SIG-M5 (cell line): Measurements from ENCODE around the gene LAMA3.
"Not testable (repeated sequence)": the region's sequence is repeated elsewhere in the genome, so short reads cannot be mapped to it uniquely, and the experiment has no call there.

ENCODE experiments used
- DNase-seq: peaks from one replicate; lab custom pipeline; 2025; lab: John Stamatoyannopoulos, UW

The LAMA3 gene

DNA sequence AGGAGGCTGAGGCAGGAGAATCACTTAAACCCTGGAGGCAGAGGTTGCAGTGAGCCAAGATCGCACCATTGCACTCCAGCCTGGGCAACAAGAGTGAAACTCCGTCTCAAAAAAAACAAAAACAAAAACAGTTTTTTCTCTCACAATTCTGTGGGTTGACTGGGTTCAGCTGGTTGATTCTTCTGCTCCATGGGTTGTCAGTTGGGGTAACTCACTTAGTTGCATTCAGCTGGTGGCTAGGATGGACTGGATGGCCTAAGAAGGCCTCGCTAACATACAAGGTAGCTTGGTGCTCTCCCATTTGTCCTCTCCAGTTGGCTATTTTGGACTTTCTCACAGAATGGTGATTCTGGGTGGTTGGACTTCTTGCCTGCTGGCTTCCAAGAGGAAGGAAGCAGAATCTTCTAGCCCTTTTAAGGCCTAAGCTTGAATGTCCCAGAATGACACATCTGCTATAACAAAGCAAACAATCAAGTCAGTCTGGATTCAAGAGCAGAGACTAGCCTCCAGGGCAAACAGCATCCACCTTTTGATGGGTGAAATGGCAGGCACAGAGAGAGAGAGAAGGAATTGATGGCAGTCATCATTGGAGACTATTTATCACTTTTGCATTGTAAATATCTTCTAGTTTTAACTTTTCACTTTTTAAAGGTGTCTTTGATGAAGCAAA lies 17.9 kb downstream of the LAMA3 start:
- no peak for DNase-seq

DNA sequence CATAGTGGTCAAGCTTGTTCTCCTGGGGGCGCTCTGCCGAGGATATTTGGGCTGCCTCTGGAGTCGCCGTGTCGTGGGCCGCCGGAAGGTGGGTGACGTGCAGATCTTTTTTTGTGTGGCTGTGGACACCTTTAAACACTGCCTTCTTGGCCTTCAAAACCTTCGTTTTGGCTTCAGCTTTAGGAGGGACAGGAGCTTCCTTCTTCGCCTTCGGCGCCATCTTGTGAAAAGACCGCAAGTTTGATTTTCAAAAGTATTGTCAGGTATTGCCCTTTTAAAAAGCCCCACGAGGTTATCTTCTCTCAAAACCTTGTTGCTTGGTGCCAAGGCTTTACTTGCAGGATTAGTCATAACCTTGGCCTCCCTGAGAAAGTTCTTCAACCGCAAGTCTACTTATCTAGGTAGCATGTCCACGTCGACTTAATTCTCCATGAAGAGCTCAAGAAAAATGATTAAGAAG lies 20.8 kb downstream of the LAMA3 start:
- no peak for DNase-seq

DNA sequence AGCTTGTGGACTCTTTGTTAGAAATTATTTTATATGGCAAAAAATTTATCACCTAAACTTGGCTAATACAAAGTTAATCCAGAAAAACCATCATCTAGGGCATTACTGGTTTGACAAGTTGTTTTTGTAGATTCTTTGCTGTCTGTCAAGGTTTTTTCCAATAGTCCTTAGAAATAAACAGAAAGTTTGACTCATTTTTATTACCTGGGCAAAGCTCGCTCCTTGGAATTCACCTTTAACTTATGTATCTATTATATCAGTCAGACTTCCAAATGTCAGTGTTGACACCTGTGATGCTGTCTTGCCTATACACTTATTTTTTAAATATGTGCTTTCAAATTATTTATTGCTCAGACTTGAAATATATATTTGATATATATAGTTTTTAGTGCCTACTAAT lies 21.7 kb downstream of the LAMA3 start:
- DNase-seq: no peak

DNA sequence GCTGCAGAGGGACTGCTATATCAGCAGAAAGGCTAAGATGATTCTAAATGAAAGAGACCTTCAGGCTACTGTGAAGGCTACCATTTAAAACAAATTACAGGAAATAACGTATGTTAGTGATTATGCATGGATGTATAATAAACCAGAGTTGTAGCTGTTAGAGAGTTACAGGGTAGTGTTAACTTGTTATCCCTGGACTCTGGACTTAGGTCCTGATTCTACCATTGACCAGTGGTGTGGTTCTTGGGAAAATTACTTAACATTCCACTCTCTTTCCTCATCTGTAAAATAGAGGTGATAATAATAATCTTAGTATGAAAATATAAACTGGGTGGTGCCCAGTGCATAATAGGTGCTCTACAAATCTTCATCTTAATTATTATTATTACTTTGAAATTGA lies 22.2 kb downstream of the LAMA3 start:
- DNase-seq: no peak

GRCh38 chr18:23712445-23712844 lies 23.2 kb downstream of the LAMA3 start:
- no peak for DNase-seq

- DNase-seq: no peak
These were observed 25.3 kb downstream of the LAMA3 start for GRCh38 chr18:23714576-23714975.

GRCh38 chr18:23716079-23716478 lies 26.8 kb downstream of the LAMA3 start:
- DNase-seq: not testable (repeated sequence)

- DNase-seq: no peak
These were observed 27.3 kb downstream of the LAMA3 start for GRCh38 chr18:23716516-23716915.

DNA sequence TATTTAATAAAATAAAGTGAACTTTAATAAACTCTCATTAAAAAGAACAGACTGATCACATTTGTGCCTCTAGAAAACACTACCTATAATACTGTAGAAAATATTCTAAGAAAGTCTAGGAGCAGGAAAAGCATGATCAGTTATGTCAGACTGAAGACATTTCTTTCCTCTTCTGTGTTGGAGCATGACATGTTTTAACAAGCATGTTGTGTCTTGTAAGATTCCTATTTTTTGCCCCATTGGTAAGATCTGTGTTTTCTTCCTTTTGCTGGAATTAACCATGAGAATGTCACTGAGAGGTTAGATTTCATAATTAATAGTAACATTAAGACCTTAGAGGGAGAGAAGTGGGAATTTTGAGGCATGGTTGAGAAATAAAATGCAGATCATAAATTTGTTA lies 27.7 kb downstream of the LAMA3 start:
- no peak for DNase-seq

DNA sequence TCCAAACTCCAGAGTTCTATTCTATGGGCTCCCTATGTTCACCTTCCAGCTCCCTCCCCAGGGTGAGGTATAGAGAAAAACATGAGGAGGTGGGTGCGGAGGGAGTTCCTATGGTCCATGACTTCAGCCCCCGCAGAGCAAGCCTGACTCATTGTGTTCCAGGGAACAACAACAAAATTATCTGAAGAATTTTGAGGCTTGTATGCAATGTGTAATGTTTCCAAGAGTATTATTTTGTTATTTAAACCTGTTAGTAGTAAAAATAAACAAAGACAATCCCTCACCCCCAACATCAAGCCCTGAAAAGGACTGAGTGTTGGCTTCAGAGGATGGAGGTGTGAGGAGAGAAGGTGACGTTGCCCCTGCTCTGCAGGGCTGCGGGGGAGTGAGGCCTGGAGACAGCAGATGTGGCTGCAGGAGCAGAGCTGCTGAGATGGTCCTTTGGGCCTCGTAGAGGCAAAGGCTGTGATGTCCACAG lies 29.0 kb downstream of the LAMA3 start:
- no peak for DNase-seq

DNA sequence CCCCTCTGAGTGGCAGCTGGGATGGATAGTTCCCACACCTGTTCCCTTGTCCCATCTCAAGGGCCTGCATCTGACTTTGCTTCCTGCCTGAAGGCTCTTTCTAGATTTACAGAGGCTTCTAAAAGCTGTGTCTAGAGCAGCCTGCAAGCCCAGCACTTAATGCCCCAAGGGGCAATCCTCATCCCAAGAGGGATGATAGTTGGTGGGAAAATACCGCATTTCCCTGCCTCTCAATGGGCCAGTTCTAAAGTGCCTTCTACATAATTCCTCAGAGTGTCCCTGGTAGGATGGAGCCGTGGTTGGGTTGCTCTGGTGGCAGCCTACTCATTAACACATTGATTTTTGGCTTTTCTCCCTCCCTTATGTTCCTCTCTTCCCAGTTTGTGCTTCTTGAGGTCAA lies 29.5 kb downstream of the LAMA3 start:
- DNase-seq: no peak

GRCh38 chr18:23719634-23720201 lies 30.5 kb downstream of the LAMA3 start:
- DNase-seq: no peak

GRCh38 chr18:23721696-23722480 lies 32.6 kb downstream of the LAMA3 start:
- no peak for DNase-seq

DNA sequence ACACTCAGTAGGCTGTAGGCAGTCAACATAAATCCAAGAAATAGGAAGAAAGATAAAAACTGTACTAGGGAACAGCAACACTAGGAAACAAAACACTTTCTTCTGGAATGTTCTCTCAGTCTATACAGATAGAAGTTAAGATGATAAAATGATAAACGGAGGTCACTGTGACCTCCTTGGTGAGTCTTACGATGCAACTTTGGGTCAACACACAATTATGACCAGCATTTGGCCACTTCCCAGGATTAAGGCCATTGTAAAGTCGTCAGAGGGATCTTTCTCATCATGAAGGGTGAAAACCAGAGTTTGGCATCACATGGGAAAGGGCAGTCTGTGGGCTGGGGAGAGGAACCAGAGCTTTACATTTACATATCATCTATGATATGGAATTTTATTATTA lies 33.4 kb downstream of the LAMA3 start:
- no peak for DNase-seq

DNA sequence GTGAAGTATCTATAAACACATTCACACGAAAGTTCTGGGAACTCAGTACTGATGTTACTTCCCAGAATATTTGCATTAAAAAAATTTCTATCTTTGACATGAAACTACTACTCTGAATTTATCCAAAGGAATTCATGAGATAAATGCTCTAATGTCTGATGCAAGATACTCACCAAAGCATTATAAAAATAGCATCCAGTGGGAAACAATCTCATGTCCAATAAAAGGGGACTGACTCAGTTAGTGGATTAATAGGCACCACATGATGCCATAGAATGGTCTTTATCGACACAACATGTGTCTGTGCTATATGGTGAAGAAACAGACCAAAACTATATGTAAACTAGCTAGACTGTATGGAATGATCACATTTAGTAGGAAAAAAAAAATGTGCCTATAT lies 33.9 kb downstream of the LAMA3 start:
- DNase-seq: no peak

- DNase-seq: no peak
These were observed 35.4 kb downstream of the LAMA3 start for GRCh38 chr18:23724681-23725080.

DNA sequence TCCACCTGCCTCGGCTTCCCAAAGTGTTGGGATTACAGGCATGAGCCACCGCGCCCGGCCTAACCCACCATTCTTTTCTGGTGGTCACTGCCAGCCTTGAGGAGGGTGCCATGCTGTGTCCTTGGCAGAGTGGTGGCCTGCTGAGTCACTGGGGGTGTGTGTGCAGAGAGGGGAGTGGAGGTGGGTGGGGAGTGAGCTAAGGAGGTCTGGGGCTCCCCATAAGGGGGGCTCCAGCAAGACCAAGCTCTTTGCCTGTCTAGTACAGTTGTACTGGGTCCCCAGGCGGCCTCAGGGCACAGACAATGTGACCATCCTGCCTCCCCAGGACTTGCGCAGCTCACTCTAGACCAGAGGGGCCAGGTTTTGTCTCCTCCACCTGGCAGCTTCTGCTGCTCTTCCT lies 36.1 kb downstream of the LAMA3 start:
- DNase-seq: no peak

DNA sequence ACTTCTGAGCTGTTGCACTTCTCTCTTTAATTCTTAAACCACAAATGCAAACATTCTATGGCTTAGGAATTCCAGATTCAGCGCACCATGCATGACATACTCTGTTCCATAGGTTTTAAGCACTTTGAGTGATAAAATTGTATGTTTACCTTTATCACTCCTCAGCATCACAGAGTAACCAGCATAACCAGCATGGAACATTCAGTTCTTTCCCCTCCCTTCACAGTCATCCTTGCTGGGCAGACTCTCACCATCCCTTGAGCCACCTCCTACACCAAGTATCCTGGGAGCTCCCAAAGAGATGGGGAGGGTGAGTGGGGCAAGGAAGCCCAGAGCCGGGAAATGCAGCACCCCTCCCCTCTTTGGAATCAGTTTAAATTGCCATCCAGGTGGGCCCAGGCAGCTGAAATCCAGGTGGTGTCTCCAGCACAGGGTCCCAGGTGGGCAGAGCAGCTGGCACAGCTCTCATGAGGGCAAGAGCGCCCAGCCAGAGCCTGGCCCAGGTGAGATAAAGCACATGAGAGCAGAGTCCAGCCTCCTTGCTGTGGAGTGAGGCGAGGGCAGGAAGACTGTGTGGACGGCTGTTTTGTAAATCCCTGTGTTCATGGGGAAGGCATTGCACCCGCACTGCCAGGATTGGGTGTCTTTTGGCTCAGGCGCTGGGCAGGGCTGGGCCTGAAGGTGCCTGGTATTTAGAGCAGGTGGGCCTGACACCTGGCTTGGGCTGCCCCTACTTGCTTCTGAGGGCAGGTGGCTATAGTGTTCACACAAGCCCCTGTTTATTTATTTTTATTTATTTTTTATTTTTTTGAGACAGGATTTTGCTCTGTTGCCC lies 36.8 kb downstream of the LAMA3 start:
- no peak for DNase-seq

DNA sequence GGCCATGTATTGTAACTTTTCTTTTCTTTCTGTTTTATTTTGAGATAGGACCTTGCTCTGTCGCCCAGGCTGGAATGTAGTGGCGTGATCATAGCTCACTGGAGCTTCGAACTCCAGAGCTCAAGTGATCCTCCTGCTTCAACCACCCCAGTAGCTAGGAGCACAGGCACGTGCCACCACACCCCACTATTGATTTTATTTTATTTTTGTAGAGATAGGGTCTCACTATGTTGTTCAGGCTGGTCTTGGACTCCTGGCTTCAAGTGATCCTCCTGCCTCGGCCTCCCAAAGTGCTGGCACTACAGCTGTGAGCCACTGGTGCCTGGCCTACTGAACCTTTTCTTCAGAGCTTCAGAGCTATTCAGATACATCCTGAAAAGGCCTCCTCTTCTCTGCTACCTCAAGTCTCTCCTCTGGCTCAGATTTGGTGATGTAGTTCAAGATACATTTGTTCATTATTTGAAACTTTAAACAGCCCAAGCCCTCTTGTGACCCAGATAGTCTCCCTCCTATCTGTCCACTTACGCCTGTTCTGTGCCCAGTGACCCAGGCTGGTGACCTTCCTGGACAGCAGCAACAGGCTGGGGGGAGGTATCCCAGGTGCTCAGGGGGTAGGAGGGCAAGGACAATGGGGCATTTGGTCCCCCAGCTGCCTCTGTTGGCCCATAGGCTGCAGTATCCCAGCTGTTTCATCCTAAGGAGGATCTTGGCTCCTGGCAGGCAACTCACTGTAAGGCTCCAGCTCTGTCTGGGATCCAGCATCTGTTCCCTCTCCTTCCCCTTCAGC lies 38.6 kb downstream of the LAMA3 start:
- no peak for DNase-seq

DNA sequence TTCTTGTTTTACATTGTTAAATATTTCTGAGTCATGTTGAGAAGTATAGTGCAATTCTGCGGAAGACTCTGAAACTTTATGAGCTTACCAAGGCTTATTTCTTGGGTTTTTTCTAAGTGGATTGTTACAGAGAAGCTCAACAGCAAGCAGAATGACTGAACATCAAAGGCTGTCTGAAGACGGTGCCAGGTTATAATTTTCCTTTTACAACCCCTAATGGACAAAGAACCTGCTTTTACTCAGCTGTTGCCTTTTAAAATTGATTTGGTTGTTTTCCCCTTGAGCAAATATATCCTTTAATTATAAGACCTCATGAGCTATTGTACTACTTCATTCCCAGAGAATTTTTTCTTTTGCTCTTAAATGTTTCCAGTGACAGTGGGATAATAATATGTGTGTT lies 41.6 kb downstream of the LAMA3 start:
- DNase-seq: no peak

- no peak for DNase-seq
These were observed 42.6 kb downstream of the LAMA3 start for GRCh38 chr18:23731861-23732260.
